ENCODE measurements around the gene FXYD4. TPM values are rescaled to one million over a fixed set of nuclear protein-coding genes. Genes with fewer than 3 reads are reported as not detected.
A peak's percentile ranks its signal among the peaks of the same experiment; 100 is the strongest.

Gene FXYD4
- polyA plus RNA-seq, 1 of the 3 experiments (the other 2 are of a cell fraction): not detected

GRCh38 chr10:43398939-43399319 is 27.5 kb downstream of the FXYD4 start:
- Histone ChIP-seq H3K9me3 (no peaks in the 10 kb centered on the region), H2AFZ (ENCODE audit: low read depth) (no peak overlapping the region), H3K27me3 (ENCODE audit: insufficient read depth) (no peaks in the 10 kb centered on the region), H3K9ac (peak overlapping the region; percentile 88; the same call in 1 of the 2 replicates), H3F3A (replicated peaks; ENCODE audit: insufficient read depth) (peaks cover 33% of the 10 kb centered on the region), H3K4me3 (ENCODE audit: low read depth in 2 of 2, low read length in 1 of 2) (no peak overlapping the region), H3K79me2 (ENCODE audit: insufficient read depth) (peaks cover 96% of the 10 kb centered on the region), H3K4me1 (ENCODE audit: control insufficient read depth in 1 of 2, insufficient read depth in 2 of 2, low read depth in 1 of 2, low read length in 1 of 2) (peaks cover 20 to 50% of the 10 kb centered on the region in 2 experiments), H3K4me2 (peak overlapping the region; percentile 86; the same call in 1 of the 2 replicates), H3K27ac (ENCODE audit: low read depth in 2 of 2, low read length in 1 of 2) (peak overlapping the region in 1 of 2 experiments; percentile 76; a peak in 2 of 4 replicates), H4K20me1 (ENCODE audit: insufficient read depth) (peaks cover 89% of the 10 kb centered on the region), H3K9me2 (no peaks in the 10 kb centered on the region), H3K36me3 (replicated peaks in 1 of 2; ENCODE audit: control insufficient read depth in 1 of 2, insufficient read depth in 2 of 2, low read length in 1 of 2) (peaks cover 12 to 34% of the 10 kb centered on the region in 2 experiments)
- no peak for TF ChIP-seq FOXJ3 (CRISPR knock-in tag; IDR thresholded peaks at IDR 0.05)
- no peak for TF ChIP-seq TEAD4 (IDR thresholded peaks at IDR 0.05; ENCODE audit: borderline replicate concordance, insufficient read depth)
- TF ChIP-seq TCF12 (IDR thresholded peaks at IDR 0.05): no peak
- no peak for TF ChIP-seq USF2 (IDR thresholded peaks at IDR 0.05; ENCODE audit: borderline replicate concordance, low read depth, low read length)
- no peak for TF ChIP-seq ZBTB33 (IDR thresholded peaks at IDR 0.05; ENCODE audit: borderline replicate concordance, low read depth)
- TF ChIP-seq REST (IDR thresholded peaks at IDR 0.05; ENCODE audit: low read depth, low read length): no peak
- TF ChIP-seq GATA2 (CRISPR knock-in tag; IDR thresholded peaks at IDR 0.05): no peak
- no peak for TF ChIP-seq PBX3 (IDR thresholded peaks at IDR 0.05)
- TF ChIP-seq RXRA (IDR thresholded peaks at IDR 0.05; ENCODE audit: borderline replicate concordance, low read depth): no peak
- ChIA-PET CTCF (no interaction called here), POLR2A (no interaction called here)
- 100% methylated on average over 2 of the region's 2 CpGs for WGBS (ENCODE audit: low lambda C conversion rate)
- DNase-seq: no peak
